NCI-H2081 (cell line): ENCODE measurements around the gene DDX17.

ENCODE experiments used
- DNase-seq, 2 experiments: peaks; one replicate each; lab custom pipeline; 2025; lab: John Stamatoyannopoulos, UW

The DDX17 gene

DNA sequence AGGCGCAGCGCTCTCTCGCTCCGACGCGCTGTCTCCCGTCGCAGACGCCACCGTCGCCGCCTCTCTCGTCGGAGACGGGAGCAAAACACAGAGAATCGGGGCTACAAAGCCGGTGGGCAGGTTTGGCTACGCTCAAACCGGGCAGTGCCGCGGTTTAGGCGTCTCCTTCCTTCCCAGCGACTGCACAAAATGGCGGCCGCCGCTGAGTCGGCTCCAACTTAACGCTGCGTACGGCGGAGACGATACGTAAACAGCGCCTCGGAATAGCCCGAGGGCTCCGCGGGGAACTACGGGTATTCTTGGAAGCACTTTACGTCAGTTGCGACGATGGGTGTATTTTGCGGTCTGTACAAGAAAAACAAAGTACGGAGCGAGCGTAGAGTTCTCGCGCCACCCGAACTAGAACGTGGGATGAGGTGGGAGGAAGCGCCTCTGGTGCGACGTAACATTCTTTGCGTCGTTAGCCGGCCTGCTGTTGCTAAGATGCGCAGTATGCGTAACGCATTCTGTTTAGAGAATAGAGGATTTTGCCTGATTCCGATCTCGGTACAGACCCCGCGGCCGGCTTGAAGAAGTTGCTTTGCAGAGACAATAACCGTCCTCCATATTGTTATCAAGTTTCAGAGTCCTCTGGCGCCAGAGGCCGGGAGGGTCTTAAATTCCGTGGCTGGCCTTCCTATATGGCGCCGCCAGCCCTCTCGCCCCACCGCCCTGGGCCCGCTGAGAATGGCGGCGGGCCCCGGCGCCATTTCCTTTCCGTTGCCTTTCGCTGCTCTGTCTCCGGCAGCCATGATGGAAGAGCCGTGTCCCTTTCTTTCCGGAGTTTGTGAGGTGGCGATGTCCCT lies at the start of gene DDX17:
Gene DDX17, minus strand, starts transcription at position 194 of the 845 bp plus-strand sequence.
- DNase-seq: peak; percentile 86 to 93

DNA sequence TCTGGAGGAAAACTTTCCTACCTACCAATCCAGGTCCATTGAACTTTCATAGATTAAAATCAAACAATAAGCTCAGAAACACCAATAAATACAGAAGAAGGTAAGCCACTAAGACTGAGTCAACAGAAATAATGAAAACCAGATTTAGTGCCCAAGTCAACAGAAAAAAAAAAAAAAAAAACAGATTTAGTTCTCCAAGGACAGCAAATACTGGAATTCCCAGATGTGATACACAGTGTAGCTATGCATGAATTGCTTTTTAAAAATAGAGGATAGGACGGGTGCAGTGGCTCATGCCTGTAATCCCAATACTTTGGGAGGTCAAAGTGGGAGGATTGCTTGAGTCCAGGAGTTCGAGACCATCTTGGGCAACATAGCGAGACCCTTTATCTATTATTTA lies 48.2 kb upstream of the DDX17 start:
- DNase-seq: no peak

DNA sequence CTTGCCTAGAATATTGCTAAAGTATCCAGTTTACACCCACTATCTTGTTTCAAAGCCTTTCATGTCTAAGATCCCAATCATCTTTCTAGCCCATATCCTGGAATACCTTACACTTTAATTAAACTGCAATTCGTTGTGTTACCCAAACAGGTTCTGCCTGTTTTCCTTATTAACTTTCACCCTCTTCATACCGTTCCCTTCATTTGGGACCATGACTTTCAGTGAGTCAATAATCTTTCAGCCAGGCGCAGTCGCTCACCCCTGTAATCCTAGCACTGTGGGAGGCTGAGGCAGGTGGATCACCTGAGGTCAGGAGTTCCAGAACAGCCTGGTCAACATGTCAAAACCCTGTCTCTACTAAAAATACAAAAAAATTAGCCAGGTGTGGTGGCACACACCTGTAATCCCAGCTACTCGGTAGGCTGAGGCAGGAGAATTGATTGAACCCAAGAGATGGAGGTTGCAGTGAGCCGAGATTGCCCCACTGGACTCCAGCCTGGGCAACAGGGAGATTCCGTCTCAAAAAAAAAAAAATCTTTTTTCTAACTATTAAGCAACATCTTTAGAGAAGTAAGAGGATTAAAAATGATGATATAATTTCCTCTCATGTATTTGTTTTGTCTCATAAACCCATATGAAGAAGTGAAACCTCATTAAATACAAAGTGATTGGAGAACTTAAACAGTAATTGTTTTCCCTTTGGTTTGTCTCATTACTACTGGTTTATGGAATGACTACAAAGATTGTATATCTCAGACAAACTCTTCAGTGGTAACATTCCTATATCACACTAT lies 43.2 kb upstream of the DDX17 start:
- DNase-seq: no peak

DNA sequence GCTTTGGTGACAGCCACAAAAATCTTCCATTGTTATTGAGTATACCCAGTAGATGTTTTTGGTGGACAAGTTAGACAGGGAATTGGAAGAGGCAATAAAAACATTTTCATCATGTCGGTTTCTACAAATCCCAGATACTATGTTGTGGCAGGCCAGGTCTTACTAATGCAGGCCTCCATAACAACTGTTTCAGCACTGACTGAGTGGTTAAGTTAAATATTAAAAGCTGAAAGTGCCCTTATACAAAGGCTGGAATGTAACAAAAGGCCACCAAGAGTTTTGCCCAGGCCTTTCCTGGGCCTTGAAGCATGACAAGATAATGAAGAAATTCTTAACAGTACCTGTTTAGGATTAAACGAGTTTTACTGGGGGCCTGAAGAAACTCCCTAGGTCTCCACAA lies 34.6 kb upstream of the DDX17 start:
- DNase-seq: no peak

DNA sequence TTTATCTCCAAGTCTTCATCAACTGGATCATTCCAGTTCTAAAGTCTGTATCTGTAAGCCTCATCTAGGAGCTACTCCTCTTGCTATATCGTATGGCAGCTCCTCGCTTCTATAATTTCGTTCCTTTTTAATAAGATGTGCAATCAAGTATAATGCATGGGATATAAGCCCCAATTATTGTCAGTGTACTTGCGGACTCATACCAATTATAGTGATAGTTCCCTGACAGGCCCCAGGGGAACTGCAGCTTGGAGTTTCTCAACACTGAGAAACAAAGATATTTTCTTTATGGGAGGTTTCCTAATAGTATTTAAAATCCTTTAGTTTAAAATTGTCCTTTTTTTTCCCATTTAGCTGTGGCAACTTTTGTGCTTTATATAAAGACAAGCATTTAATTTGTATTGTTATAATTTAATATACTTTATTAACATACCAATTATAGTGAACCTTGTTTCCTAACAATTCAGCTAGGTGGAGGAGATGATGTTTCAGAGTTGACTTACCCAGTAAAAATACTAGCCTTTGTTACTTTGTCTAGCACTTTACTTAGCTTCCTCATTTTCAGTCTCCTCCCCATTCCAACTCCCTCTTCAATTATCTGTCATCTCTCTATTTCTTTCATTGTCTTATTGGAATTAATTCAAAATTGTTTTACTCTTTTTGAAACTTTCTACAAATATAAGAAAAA lies 25.3 kb upstream of the DDX17 start:
- DNase-seq: no peak

DNA sequence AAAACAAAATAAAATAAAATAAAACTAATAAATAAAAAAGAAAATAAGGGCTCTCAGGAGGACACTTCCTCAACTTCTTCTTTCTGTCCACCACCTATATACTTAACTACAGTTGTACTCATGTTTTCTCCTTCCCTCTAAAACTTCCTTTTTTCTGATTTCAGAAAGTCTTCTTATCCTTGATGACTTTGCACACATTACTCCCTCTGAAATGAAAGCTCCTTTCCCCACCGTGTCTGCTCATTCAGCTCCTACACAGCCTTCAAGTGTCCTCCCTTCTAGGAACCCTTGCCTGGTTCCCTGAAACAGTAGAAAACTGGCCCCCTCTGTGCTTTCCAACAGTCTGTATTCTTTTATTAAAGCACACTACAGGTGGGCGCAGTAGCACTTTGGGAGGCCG lies 18.3 kb upstream of the DDX17 start:
- DNase-seq: no peak

DNA sequence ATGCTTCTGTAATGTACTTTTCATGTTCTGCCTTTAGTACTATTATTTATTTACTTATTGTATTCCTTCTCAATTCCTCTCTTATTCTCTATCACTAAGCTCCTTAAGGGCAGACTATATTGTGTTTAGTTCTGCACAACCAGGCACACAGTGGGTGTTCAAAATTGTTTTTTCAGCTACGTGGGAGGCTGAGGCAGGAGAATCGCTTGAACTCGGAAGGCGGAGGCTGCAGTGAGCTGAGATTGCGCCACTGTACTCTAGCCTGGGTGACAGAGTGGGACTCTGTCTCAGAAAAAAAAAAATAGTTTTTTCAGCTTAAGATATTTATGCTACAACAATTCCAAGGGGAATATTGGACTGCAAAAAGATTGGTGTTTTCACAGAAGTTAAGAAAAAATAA lies 17.4 kb upstream of the DDX17 start:
- no peak for DNase-seq

DNA sequence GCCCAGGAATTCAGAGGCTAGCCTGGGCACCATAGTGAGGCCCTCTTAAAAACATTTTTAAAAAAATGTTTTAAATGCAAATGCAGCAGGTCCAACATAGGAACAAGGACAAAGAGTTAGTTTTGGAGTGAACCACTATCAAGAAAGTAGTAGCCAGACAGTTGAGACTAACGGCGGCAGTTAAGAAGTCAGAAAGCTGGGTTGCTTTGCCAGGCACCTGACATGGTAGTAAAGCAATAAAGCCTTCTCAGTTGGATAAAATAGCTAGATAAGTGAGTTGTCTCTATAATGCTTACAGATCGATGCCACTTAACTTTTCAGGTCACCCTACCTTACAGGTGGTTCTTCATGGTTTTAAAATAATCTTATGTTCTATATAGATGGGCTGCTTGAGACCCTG lies 16.9 kb upstream of the DDX17 start:
- DNase-seq: no peak

DNA sequence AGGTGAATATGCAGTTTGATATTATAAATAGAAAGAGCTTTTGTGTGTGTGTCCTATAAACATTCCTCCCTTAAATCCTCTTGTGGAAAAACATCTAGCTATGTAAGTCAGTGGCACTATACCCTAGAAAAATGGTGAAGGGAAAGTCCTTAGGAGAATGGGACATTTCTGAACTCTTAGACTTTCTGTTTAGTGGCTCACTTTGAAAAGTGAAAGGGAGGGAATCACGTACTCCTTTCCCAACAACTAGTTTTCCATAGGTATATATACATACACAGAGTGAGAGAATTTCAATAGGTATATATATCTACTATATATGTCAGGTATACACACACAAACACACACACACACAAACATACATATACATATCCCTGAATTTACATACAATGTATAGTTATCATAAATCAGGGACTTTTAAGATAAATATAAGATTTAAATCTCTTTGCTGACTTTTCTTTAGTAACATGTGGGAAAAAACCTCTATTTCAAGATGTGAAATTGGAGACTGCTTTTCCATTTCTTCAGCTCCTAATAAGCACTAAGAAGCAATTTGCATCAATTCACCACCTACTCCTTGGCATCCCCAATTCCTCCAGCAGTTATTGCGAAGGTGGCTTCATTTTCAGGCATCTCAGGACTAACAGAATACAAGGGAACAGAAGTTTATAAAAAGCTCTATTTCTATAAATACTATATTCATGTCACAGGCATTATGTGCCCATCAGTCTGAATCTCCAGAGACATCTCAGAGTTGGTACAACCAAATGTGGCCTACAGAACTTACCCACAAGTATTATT lies 13.5 kb upstream of the DDX17 start:
- no peak for DNase-seq

DNA sequence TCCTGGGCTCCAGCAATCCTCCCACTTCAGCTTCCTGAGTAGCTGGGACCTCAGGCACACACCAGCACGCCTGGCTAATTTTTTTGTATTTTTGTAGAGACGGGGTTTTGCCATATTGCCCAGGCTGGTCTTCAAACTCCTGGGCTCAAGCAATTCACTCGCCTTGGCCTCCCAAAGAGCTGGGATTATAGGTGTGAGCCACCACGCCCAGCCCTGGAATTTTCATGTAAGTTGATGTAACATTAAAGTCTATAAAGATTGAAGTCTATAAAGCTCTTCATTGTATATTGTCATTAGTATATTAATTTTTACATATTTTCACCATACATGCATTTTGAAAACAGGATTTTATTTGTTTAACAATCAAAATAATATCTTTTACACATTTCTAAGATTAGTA lies 12.5 kb upstream of the DDX17 start:
- DNase-seq: no peak

DNA sequence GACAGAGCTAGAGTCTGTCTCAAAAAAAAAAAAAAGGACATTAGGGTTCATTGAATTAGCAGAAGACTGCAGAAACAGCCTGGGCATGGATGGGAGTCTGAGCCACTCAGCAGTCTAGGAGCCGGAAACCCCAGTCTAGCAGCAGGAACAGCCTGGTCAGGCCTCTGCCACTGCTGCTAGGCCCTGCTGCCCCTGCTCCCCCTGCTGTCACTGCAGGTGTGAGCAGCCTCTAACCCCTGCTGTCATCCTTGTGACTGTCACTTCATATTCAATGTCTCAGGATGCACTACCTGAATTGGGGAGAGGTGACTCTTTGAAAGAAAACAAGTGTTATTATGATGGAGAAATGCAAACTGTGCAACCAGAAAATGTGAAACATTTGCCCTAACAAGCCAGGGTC lies 7.0 kb upstream of the DDX17 start:
- no peak for DNase-seq

DNA sequence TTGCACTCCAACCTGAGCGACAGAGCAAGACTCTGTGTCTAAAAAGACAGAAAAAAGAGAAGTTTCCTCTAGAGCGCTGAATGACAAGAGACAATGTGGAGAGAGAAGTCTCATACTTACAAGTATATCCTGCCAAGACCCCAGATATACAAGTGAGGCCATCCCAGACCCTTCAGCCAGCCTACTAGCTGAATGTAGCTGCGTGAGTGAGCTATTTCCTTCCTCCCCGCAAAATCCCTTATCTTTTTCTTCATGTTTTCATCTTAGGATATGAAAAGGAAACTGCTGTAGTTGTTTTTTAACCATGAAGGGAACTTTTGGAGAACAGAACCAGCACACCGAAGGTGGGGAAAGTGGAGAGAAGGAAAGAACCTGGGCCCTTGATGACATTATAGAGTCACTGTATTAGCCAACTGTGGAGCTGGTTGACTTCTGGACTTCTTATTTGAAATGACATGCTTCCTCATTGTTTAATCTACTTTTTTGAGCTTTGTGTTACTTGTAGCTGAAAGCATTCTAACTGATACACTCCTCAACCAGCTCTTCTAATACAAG lies 4.4 kb upstream of the DDX17 start:
- DNase-seq: no peak

DNA sequence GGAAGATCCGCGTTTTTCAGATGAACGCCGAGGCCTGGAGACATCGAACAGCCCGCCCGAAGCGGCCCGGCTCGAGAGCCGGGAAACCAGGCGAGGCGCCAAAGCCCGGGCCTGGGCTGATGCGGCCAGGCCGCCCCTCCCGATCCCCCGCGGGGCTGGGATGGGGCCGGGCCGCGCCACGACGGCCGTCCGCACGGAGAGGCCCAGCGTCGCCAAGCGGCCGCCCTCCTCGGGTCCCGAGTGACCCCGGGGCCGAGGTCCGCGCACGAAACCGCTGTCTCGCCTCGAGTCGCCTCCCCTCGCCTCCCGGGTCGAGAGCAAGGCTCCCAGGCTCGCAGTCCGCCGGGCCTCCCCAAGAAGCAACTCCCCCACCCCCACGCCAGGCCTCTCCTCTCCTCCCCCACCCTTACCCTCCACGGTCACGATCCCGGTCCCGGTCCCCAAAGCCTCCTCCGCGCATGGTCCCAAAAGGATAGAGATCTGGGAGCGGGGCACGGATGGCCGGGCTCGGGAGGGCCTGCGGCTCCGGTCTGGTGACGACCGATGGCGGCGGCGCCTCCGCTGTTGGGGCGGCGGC lies 482 bp downstream of the DDX17 start:
- peak; percentile 23 to 53 for DNase-seq

DNA sequence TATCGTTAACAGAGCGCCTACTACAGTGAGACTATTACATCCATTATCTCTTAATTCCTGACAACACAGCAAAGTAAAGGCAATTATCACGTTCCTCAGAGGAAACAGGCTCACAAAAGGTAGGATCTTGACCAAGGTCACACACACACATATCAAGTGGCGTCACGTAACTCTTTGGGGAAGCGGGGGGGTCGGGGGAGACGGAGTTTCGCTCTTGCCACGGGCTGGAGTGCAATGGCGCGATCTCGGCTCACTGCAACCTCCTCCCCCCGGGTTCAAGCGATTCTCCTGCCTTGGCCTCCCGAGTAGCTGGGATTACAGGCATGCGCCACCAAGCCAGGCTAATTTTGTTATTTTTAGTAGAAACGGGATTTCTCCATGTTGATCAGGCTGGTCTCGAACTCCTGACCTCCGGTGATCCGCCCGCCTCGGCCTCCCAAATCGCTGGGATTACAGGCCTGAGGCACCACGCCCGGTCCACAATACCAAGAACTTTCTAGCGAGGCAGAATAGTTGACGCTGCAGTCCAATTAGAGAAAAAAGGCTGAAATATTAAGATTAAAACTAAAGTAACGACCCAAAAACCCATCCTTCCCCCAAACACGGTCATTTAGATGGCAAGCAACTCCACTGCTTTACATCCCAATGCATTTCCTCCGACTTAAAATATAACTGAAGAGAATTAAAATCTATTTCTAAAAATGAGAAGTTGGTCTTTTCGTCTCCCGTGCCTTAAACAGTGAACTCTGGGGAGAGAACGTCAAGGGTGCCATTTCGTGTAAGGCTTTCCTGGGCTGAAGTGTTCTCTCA lies 1.2 kb downstream of the DDX17 start:
- peak; percentile 4 to 27 for DNase-seq

DNA sequence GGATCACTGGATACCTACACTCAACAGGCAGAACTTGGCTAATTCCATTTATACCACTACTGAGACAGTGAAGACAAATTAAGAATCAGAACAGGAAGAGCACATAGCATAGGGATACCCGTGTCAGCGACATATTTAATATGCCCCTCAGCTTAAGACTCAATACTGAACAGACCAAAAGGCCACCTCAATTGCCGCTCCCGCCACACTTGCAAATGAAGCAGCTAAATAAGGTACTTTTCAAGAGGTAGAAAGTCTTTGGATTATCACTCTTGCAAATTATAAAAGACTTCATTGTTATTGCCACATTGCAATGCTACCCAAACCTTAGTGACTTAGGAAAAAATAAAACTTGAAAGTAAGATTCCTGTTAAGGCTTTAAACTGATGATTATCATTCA lies 3.1 kb downstream of the DDX17 start:
- no peak for DNase-seq

DNA sequence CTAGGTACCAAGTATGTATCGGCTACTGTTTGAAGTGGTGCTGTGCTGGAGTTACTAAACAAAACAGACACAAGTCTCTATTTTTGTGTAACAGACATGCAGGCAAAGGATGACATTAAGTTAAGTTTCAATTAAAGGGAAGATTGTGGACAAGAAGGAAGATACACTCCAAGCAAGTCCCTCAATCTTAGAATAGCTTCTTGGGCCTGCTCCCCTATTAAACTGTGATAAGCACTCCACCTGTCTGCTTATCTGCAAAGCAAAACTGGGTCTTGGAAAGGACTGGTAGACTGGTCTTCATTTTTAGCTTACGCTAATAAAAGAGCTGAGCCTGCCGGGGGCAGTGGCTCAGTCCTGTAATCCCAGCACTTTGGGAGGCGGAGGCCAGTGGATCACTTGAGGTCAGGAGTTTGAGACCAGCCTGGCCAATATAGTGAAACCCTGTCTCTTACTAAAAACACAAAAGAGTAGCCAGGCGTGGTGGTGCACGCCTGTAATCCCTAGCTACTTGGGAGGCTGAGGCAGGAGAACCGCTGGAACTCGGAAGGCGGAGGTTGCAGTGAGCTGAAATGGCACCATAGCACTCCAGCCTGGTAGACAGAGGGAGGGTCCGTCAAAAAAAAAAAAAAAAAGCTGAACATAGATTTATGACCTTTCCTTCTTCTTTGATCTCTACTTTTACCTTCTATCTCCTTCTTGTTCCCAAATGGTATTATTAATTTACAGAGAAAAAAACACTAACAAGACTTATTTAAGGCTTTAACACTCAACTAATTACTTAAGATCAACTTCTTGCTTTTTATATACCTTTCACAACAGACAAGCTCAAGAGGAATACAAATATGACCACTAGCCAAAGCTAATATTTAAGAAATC lies 4.1 kb downstream of the DDX17 start:
- DNase-seq: no peak

DNA sequence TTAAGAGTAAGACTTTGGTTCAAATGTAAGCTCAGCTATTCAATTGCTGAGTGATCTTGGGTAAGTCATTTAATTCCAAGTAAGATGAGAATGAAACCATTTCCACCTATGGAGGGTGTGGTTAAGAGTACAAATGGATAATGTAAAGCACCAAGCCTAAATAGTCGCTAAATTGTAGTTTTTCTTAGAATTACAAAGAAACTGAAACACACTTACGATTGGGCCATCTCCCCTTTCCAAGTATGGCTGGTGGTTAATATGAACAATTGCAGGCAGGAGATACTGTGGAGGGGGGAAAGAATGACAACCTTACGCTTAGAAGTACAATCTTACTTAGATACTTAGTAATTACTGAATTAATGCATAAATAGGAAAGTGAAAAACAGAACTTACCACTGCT lies 8.2 kb downstream of the DDX17 start:
- DNase-seq: no peak

DNA sequence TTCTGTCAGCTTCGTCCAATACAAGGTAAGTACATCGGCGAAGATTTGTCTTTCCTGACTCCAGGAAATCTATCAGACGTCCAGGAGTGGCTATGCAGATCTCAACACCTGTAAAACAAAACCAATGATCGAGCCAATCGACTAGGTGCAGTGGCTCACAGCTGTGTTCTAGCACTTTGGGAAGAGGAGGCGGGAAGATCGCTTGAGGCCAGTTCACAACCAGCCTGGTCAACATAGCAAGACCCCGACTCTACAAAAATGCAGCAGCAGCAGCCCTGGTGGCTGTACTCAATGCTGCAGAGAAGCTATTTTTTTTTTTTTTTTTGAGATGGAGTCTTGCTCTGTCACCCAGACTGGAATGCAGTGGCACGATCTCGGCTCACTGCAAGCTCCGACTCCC lies 11.2 kb downstream of the DDX17 start:
- DNase-seq: no peak

DNA sequence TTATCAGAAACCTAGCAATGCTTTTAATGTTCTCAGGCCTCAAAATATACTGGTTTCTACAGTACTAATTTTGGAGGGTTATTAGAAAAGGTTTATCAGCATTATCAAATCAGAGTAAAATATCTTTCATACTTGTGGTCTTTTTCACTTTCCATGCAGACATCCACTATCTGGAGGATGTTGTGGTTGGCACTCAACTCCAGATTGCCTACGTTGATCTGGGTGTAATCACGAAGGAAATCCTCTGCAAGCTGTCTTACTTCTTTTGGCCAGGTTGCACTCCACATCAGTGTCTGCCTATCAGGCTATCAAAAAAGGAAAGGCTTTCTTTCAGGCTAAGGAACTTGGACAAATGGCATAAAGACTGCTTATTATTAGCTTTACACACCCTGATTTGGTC lies 11.6 kb downstream of the DDX17 start:
- no peak for DNase-seq
